ENCODE results near the gene OR4F16.
"Not testable (repeated sequence)": the region's sequence is repeated elsewhere in the genome, so short reads cannot be mapped to it uniquely, and the experiment has no call there.

The OR4F16 gene, protein sequence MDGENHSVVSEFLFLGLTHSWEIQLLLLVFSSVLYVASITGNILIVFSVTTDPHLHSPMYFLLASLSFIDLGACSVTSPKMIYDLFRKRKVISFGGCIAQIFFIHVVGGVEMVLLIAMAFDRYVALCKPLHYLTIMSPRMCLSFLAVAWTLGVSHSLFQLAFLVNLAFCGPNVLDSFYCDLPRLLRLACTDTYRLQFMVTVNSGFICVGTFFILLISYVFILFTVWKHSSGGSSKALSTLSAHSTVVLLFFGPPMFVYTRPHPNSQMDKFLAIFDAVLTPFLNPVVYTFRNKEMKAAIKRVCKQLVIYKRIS

GRCh38 chr1:686554-686953 lies at the start of gene OR4F16:
Gene OR4F16 (minus strand): TSS chr1:686654. CDS start chr1:686654, 0 bp downstream.
- not testable (repeated sequence) for DNase-seq

- not testable (repeated sequence) for DNase-seq
These were observed 47.2 kb upstream of the OR4F16 start for GRCh38 chr1:733649-734048.

DNA sequence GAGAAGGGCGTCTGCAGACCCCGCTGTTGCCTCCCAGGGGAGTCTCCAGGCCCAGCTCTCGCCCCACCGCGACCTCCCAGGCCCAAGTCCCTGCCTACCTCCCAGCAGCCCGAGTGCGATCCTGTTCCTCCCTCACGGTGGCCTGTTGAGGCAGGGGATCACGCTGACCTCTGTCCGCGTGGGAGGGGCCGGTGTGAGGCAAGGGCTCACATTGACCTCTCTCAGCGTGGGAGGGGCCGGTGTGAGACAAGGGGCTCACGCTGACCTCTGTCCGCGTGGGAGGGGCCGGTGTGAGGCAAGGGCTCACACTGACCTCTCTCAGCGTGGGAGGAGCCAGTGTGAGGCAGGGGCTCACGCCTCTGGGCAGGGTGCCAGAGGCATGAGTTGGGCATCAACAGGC lies 40.6 kb upstream of the OR4F16 start:
- not testable (repeated sequence) for DNase-seq
